Measurements from ENCODE around the gene PICK1. TPM values are rescaled to one million over a fixed set of nuclear protein-coding genes. Genes with fewer than 3 reads are reported as not detected.
A peak's percentile ranks its signal among the peaks of the same experiment; 100 is the strongest.

Gene PICK1
- total RNA-seq, 1 donor from 2014 or later = 10.7 TPM

DNA sequence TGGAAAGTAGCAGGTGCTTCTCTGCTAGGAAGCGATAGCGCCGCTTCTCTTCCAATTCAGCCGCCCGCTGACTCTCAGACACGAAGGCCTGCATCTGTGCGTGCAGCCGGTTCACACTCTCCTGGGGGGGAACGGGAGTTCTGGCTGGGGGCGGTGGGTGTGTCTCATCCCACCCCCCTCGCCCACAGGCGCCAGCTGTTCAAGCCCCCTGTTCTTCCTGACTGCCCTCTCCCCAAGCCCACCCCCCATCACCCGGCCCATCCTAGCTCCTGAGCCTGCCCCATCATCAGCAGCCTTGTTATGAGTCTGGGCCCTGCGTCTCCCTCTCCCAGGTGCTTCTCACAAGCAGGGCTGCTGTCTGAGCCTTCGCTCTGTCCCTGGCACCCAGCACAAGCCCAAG, 39.9 kb downstream of the PICK1 start:
- Mint-ChIP-seq H3K4me3 (peak overlapping the region; percentile 66), H3K9me3 (no peaks in the 10 kb centered on the region), H3K27me3 (ENCODE audit: insufficient read depth, low read depth) (peaks cover 6% of the 10 kb centered on the region), H3K27ac (peak overlapping the region; percentile 68), H3K36me3 (peaks cover 2% of the 10 kb centered on the region), H3K4me1 (peaks cover 19% of the 10 kb centered on the region)
- no peaks in the 10 kb centered on the region for H3K9me3 ChIP-seq (ENCODE audit: low read depth)
- H3K9ac ChIP-seq = no peak overlapping the region
- no peaks in the 10 kb centered on the region for H3K79me2 ChIP-seq (ENCODE audit: low read depth)
- peak overlapping the region; percentile 71 for H2AFZ ChIP-seq (replicated peaks)
- peak overlapping the region; percentile 36 for H3K4me3 ChIP-seq
- DNase-seq (ENCODE audit: low spot score) = peak; percentile 47
- H4K20me1 ChIP-seq (ENCODE audit: low read depth) = no peaks in the 10 kb centered on the region
- TF ChIP-seq, protein P1, sequence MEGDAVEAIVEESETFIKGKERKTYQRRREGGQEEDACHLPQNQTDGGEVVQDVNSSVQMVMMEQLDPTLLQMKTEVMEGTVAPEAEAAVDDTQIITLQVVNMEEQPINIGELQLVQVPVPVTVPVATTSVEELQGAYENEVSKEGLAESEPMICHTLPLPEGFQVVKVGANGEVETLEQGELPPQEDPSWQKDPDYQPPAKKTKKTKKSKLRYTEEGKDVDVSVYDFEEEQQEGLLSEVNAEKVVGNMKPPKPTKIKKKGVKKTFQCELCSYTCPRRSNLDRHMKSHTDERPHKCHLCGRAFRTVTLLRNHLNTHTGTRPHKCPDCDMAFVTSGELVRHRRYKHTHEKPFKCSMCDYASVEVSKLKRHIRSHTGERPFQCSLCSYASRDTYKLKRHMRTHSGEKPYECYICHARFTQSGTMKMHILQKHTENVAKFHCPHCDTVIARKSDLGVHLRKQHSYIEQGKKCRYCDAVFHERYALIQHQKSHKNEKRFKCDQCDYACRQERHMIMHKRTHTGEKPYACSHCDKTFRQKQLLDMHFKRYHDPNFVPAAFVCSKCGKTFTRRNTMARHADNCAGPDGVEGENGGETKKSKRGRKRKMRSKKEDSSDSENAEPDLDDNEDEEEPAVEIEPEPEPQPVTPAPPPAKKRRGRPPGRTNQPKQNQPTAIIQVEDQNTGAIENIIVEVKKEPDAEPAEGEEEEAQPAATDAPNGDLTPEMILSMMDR (IDR thresholded peaks at IDR 0.05) = no peak
- TF ChIP-seq EZH2 (IDR thresholded peaks at IDR 0.05) = no peak
- no peak for TF ChIP-seq EZH2phosphoT487 (IDR thresholded peaks at IDR 0.05)
- no peak overlapping the region for H3K27ac ChIP-seq
- H3F3A ChIP-seq (ENCODE audit: low read depth) = peaks cover 16% of the 10 kb centered on the region
- H3K4me2 ChIP-seq = peak overlapping the region; percentile 77
- no peaks in the 10 kb centered on the region for H3K27me3 ChIP-seq
- no peaks in the 10 kb centered on the region for H3K36me3 ChIP-seq
- peaks cover 12% of the 10 kb centered on the region for H3K4me1 ChIP-seq

GRCh38 chr22:38097557-38098409, 40.6 kb downstream of the PICK1 start:
- H3K4me3 Mint-ChIP-seq = peak overlapping the region; percentile 71
- H3K4me1 Mint-ChIP-seq = peaks cover 19% of the 10 kb centered on the region
- no peak overlapping the region for H3K27ac Mint-ChIP-seq
- peaks cover 16% of the 10 kb centered on the region for H3F3A ChIP-seq (ENCODE audit: low read depth)
- H3K9ac ChIP-seq = no peak overlapping the region
- peak; percentile 86 for DNase-seq (ENCODE audit: low spot score)
- H3K27me3 ChIP-seq = no peaks in the 10 kb centered on the region
- H3K36me3 Mint-ChIP-seq = peaks cover 2% of the 10 kb centered on the region
- no peaks in the 10 kb centered on the region for H3K9me3 Mint-ChIP-seq
- peak overlapping the region; percentile 36 for H3K4me3 ChIP-seq
- H3K79me2 ChIP-seq (ENCODE audit: low read depth) = no peaks in the 10 kb centered on the region
- H3K27me3 Mint-ChIP-seq (ENCODE audit: insufficient read depth, low read depth) = peaks cover 6% of the 10 kb centered on the region
- TF ChIP-seq EZH2 (IDR thresholded peaks at IDR 0.05) = no peak
- TF ChIP-seq, protein P1 (IDR thresholded peaks at IDR 0.05) = peak; percentile 70
- H4K20me1 ChIP-seq (ENCODE audit: low read depth) = no peaks in the 10 kb centered on the region
- no peaks in the 10 kb centered on the region for H3K9me3 ChIP-seq (ENCODE audit: low read depth)
- no peaks in the 10 kb centered on the region for H3K36me3 ChIP-seq
- peak overlapping the region; percentile 71 for H2AFZ ChIP-seq (replicated peaks)
- H3K27ac ChIP-seq = no peak overlapping the region
- H3K4me1 ChIP-seq = peaks cover 12% of the 10 kb centered on the region
- peak overlapping the region; percentile 77 for H3K4me2 ChIP-seq

DNA sequence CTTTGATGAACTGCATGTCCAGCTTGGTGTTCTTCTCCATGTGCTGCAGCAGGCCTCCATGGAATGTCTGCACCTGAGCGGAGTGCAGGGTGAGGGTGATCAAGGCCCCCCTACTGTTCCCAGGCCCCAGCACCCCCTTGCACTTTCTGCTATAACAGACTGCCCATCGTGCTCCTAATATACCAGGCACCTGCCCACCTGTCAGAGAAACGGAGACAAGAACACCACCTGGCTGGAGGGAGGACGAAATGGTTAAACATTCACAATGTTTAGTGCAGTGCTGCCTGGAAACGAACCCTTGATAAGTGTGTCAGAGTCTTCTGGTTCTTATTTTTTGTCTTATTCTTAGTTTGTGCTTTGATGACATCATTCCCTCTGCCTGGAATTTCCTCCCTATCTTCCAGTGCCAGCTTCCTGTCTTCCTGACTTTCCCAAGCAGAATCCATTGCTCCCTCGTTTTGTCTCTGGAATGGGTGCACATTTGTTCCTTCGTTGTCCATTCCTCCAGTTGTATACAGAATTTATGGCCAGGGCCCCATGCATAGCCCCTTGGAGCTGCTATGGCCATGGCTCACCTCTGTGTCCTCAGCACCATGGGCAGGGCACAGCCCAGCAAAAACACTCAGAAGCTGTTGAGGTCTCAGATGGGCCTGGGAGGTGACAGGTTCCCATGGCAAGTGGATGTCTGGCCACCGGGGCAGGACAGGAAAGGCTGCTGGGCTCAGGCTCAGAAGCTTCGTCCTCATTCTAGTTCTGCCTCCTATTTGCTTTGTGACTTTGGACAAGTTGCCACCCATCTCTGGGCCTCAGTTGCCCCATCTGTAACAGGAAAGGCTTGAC, 41.4 kb downstream of the PICK1 start:
- TF ChIP-seq, protein P1 (IDR thresholded peaks at IDR 0.05) = no peak
- TF ChIP-seq EZH2 (IDR thresholded peaks at IDR 0.05) = no peak
- no peaks in the 10 kb centered on the region for H3K36me3 Mint-ChIP-seq
- Histone ChIP-seq H3K9ac (no peak overlapping the region), H2AFZ (replicated peaks) (no peak overlapping the region), H3K79me2 (ENCODE audit: low read depth) (no peaks in the 10 kb centered on the region), H3K36me3 (no peaks in the 10 kb centered on the region), H3K27ac (no peak overlapping the region), H3K4me2 (no peak overlapping the region), H3F3A (ENCODE audit: low read depth) (peaks cover 18% of the 10 kb centered on the region), H3K4me1 (peaks cover 12% of the 10 kb centered on the region), H3K9me3 (ENCODE audit: low read depth) (no peaks in the 10 kb centered on the region), H3K4me3 (no peak overlapping the region), H3K27me3 (no peaks in the 10 kb centered on the region), H4K20me1 (ENCODE audit: low read depth) (no peaks in the 10 kb centered on the region)
- H3K4me1 Mint-ChIP-seq = peaks cover 19% of the 10 kb centered on the region
- H3K4me3 Mint-ChIP-seq = no peak overlapping the region
- H3K27ac Mint-ChIP-seq = no peak overlapping the region
- H3K9me3 Mint-ChIP-seq = no peaks in the 10 kb centered on the region
- no peak for DNase-seq (ENCODE audit: low spot score)
- H3K27me3 Mint-ChIP-seq (ENCODE audit: insufficient read depth, low read depth) = peaks cover 4% of the 10 kb centered on the region

Measured in neural progenitor cell (in vitro differentiated cells).